Spleen (tissue), 7 donors: Measurements from ENCODE around the gene KIF3A.

ENCODE experiments used
- CTCF ChIP-seq, 11 experiments: fragments of 200-600 bp in 7 of 11; fragments of 450-650 bp in 4 of 11; sonication (generic) in 4 of 11; IDR thresholded peaks in 8 of 11; conservative IDR thresholded peaks in 3 of 11; 1 replicate in 7 of 11; 2 replicates in 4 of 11; pipeline versions ENCODE4 v1.4.0 to v1.8.0; 2016 to 2021; ENCODE audit warnings: antibody characterized with exemption in 11 of 11, inconsistent platforms in 4 of 11, mild to moderate bottlenecking in 1 of 11
- POLR2A ChIP-seq, 3 donors: fragments of 450-650 bp; IDR thresholded peaks; one replicate each; pipeline ENCODE4 v1.5.1; 2017; ENCODE audit warnings: antibody characterized with exemption in 3 of 3, mild to moderate bottlenecking in 1 of 3
- donor health status: DM: no; HTN: no; CAD: no; lungs with moderate emphysema.
- donor health status: DM: no; HTN: no; CAD: no.
- donor health status: DM: no; HTN: no; CAD: no.

GRCh38 chr5:132667761-132668705, 69.3 kb downstream of the KIF3A start:
- TF ChIP-seq POLR2A (IDR thresholded peaks at IDR 0.05) (no peak), CTCF (IDR thresholded peaks at IDR 0.05 in 8 of 11, conservative IDR thresholded peaks at IDR 0.05 in 3 of 11) (no peak)
